Heart left ventricle (tissue), 16 donors: Measurements from ENCODE around the gene DEGS1. TPM values are rescaled to one million over a fixed set of nuclear protein-coding genes. Genes with fewer than 3 reads are reported as not detected.

ENCODE experiments used
- ATAC-seq, 4 donors: fragments of 200-7000 bp; cut with Tn5 transposase; one replicate each; pipeline ENCODE4 v1.9.1; 2020 to 2022; ENCODE audit warnings: moderate library complexity in 4 of 4, mild to moderate bottlenecking in 3 of 4, moderate number of reproducible peaks in 1 of 4
- DNase-seq, 5 donors: peaks; one replicate each; pipeline ENCODE4 v3.0.0-alpha.2; 2020
- H3K27ac ChIP-seq, 12 donors: fragments of 200-600 bp; sonication (generic) in 4 of 12; one replicate each; pipeline versions ENCODE4 v1.5.0 to v1.8.0; 2016 to 2022; ENCODE audit warnings: mild to moderate bottlenecking in 2 of 12
- H3K27me3 ChIP-seq, 9 donors: fragments of 200-600 bp; sonication (generic) in 2 of 9; one replicate each; pipeline versions ENCODE4 v1.5.1 to v1.8.0; 2016 to 2022; ENCODE audit warnings: mild to moderate bottlenecking in 3 of 9
- H3K36me3 ChIP-seq, 9 donors: fragments of 200-600 bp; sonication (generic) in 2 of 9; one replicate each; pipeline versions ENCODE4 v1.5.0 to v1.8.0; 2018 to 2022; ENCODE audit warnings: mild to moderate bottlenecking in 2 of 9
- H3K4me1 ChIP-seq, 12 donors: fragments of 200-600 bp; sonication (generic) in 4 of 12; one replicate each; pipeline versions ENCODE4 v1.5.0 to v1.8.0; 2016 to 2022; ENCODE audit warnings: mild to moderate bottlenecking in 3 of 12
- H3K4me3 ChIP-seq, 12 donors: fragments of 200-600 bp; sonication (generic) in 4 of 12; one replicate each; pipeline versions ENCODE4 v1.5.0 to v1.8.0; 2017 to 2022; ENCODE audit warnings: mild to moderate bottlenecking in 9 of 12, moderate library complexity in 4 of 12
- H3K9me3 ChIP-seq, 12 donors: fragments of 200-600 bp; sonication (generic) in 4 of 12; one replicate each; pipeline versions ENCODE4 v1.5.0 to v1.8.0; 2016 to 2022; ENCODE audit warnings: mild to moderate bottlenecking in 1 of 12
- CTCF ChIP-seq, 12 donors: fragments of 200-600 bp; sonication (generic) in 4 of 12; IDR thresholded peaks; one replicate each; pipeline versions ENCODE4 v1.5.0 to v1.8.0; 2018 to 2022; ENCODE audit warnings: antibody characterized with exemption in 12 of 12, mild to moderate bottlenecking in 5 of 12
- POLR2A ChIP-seq, 2 donors: fragments of 450-650 bp; IDR thresholded peaks; one replicate each; pipeline ENCODE4 v1.6.1; 2017; ENCODE audit warnings: antibody characterized with exemption in 2 of 2, mild to moderate bottlenecking in 2 of 2, moderate library complexity in 2 of 2
- WGBS, 4 donors: extraction: QIAGEN DNeasy Blood & Tissue Kit in 2 of 4; methylation state at CpG; one replicate each; pipeline versions ENCODE4 v1.1.5 to v1.1.7; 2013 to 2018; 5-methylcytosine and 5-hydroxymethylcytosine counted together
- intact Hi-C, 10 donors: fragments of 100-400 bp; cut with DNase I; formaldehyde crosslinking; loops; one replicate each; pipeline versions ENCODE4 v1.11.1 to v1.14.2; 2022
- polyA plus RNA-seq, 2 donors: library from polyadenylated mRNA; stranded (reverse); fragments of 200-250 nt; gene quantifications; one replicate each; pipeline ENCODE4 v1.2.3, GENCODE V29; 2013
- total RNA-seq, 9 donors: library from RNA; depleted of rRNA in 2 of 9; stranded (reverse); fragments of >200 nt in 2 of 9; fragmentation: NEBNext Ultra II Directional in 3 of 9; extraction: Animal tissue kit (Norgen Biotek cat#: 25700) in 3 of 9; gene quantifications; one replicate each; pipeline versions ENCODE4 v1.1.0 to v1.2.4, GENCODE V29; 2016 to 2023
- donor health status: ischemic (EF 13 %, LVEDD 7.1; RV severe dilation, severe dysfunction).
- donor health status: healthy with polysubstance abuse.
- donor health status: DM: no; HTN: yes; CAD: no.
- donor health status: DM: no; HTN: no; CAD: no.
- donor health status: ischemic (EF 25% LVEDD 6.9; RV normal size, moderate dysfunction).
- donor health status: ischemic (EF 25% LVEDD 5.7; RV mildly dilated, moderate dysfunction).
- donor health status: healthy.
- donor health status: DM: yes; HTN: yes; CAD: no.
- donor health status: ischemic (EF 35%, LVEDD 5.7; RV mildly dilated, moderate dysfunction).
- donor health status: nonischemic (EF 11% LVEDD 7.7; RV severe dilation, severe dysfunction).
- donor health status: DM: yes; HTN: yes; CAD: no.
- donor health status: PGD.
- donor health status: ischemic (EF 29% LVEDD 5.4; RV normal size, mild dysfunction).
- donor health status: nonischemic (EF 23%, LVEDD 6.1; RV moderate dilation, normal function).

DEGS1 gene
- total and polyA plus RNA-seq, 11 donors: 35.8 to 75.2 (median 46.3) TPM

GRCh38 chr1:224163311-224163710, 19.7 kb upstream of the DEGS1 start:
- intact Hi-C loops: no loop called here
- TF ChIP-seq POLR2A (IDR thresholded peaks at IDR 0.05) (no peak), CTCF (IDR thresholded peaks at IDR 0.05) (no peak)
- H3K4me3 ChIP-seq: no peak overlapping the region
- ATAC-seq: no peak
- H3K27me3 ChIP-seq: no peaks in the 10 kb centered on the region
- WGBS, 4 donors: 62 to 91% (median 70%) methylated on average over 2 of the region's 2 CpGs
- no peak overlapping the region for H3K27ac ChIP-seq
- DNase-seq: no peak
- H3K4me1 ChIP-seq: peaks cover 0 to 2% (median under 1%) of the 10 kb centered on the region in 12 donors
- peaks cover 0 to 41% (median 24%) of the 10 kb centered on the region in 9 donors for H3K36me3 ChIP-seq
- H3K9me3 ChIP-seq: no peaks in the 10 kb centered on the region

GRCh38 chr1:224168859-224169380, 14.1 kb upstream of the DEGS1 start:
- ATAC-seq (peak; percentile 80 to 94 (median 92)), DNase-seq (peak in 3 of 5 donors; percentile 37 to 52 (median 45))
- Histone ChIP-seq H3K9me3 (no peaks in the 10 kb centered on the region), H3K36me3 (no peaks in the 10 kb centered on the region), H3K27me3 (no peaks in the 10 kb centered on the region), H3K4me3 (peak overlapping the region in 1 of 12 donors; percentile 2), H3K27ac (peak overlapping the region in 9 of 12 donors; percentile 27 to 88 (median 62)), H3K4me1 (peaks cover 0 to 28% (median 9%) of the 10 kb centered on the region in 12 donors)
- TF ChIP-seq CTCF (IDR thresholded peaks at IDR 0.05) (no peak), POLR2A (IDR thresholded peaks at IDR 0.05) (no peak)
- intact Hi-C loops: no loop called here
- WGBS, 4 donors: 15 to 26% (median 18%) methylated on average over 5 of the region's 5 CpGs

- WGBS, 4 donors: 84 to 92% (median 88%) methylated on average over 4 of the region's 4 CpGs
- intact Hi-C loops: no loop called here
- TF ChIP-seq POLR2A (IDR thresholded peaks at IDR 0.05) (no peak), CTCF (IDR thresholded peaks at IDR 0.05) (no peak)
- H3K9me3 ChIP-seq: no peaks in the 10 kb centered on the region
- DNase-seq (no peak), ATAC-seq (no peak)
- H3K4me1 ChIP-seq: peaks cover 0 to 28% (median 9%) of the 10 kb centered on the region in 12 donors
- no peaks in the 10 kb centered on the region for H3K36me3 ChIP-seq
- no peak overlapping the region for H3K4me3 ChIP-seq
- peak overlapping the region in 3 of 12 donors; percentile 39 to 88 (median 66) for H3K27ac ChIP-seq
- H3K27me3 ChIP-seq: no peaks in the 10 kb centered on the region
Measured at GRCh38 chr1:224169718-224170270, 13.2 kb upstream of the DEGS1 start.

- Histone ChIP-seq H3K9me3 (no peaks in the 10 kb centered on the region), H3K27ac (peak overlapping the region in 1 of 12 donors; percentile 88), H3K27me3 (no peaks in the 10 kb centered on the region), H3K4me1 (peaks cover 0 to 28% (median 9%) of the 10 kb centered on the region in 12 donors), H3K36me3 (no peaks in the 10 kb centered on the region), H3K4me3 (no peak overlapping the region)
- intact Hi-C loops: no loop called here
- 90 to 94% (median 91%) methylated on average over 4 of the region's 4 CpGs for WGBS, 4 donors
- peak in 1 of 4 donors; percentile 17 for ATAC-seq
- TF ChIP-seq POLR2A (IDR thresholded peaks at IDR 0.05) (no peak), CTCF (IDR thresholded peaks at IDR 0.05) (no peak)
- no peak for DNase-seq
Measured at GRCh38 chr1:224170343-224170742, 12.7 kb upstream of the DEGS1 start.
